ENCODE data around the gene LDB2.
"Not testable (repeated sequence)": the region's sequence is repeated elsewhere in the genome, so short reads cannot be mapped to it uniquely, and the experiment has no call there.

The LDB2 gene

GRCh38 chr4:16544869-16545268 is 353.6 kb downstream of the LDB2 start:
- no peak for DNase-seq (ENCODE audit: low spot score)

DNA sequence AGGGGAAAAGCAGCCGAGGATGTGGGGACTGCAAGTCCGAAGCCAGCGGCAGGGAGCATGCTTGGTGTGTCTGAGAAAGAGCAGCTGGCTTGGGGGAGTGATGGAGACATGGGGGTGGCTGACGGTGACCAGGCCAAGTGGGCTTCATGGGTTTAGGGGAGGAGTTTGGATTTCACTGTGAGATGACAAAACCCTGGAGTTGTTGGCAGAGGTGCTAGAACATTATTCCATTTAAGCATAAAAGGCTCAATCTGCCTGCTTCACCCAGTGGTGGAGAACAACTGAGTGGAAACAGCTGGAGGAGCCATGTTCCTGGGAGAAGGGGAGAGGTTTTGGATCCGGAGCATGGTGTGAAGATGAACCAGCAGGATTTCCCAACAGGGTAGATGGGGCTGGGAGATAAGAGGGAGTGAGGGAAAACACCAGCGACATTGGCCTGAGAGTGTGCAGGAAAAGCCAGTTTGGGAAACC is 354.2 kb downstream of the LDB2 start:
- no peak for DNase-seq (ENCODE audit: low spot score)

DNA sequence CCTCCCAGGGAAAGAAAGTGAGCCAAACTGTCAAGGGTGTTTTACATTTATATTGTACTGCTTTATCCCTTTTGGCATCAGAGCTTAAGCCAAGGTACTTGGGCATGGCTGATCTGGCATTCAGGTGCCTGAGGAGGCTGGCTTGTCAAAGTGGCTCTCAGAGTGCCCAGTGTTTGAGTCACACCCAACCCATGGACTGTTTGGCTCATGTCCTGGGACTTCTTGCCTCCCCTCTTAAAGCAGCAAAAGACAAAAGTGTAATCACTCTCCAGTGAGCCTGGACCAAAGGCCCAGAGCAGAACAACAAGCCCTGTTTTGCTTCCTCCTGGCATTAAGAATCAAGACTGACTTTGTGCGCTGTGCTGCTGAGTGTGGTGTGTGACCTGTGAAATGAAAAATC is 360.5 kb downstream of the LDB2 start:
- no peak for DNase-seq (ENCODE audit: low spot score)

GRCh38 chr4:16532240-16532970 is 366.0 kb downstream of the LDB2 start:
- DNase-seq (ENCODE audit: low spot score) = no peak

DNA sequence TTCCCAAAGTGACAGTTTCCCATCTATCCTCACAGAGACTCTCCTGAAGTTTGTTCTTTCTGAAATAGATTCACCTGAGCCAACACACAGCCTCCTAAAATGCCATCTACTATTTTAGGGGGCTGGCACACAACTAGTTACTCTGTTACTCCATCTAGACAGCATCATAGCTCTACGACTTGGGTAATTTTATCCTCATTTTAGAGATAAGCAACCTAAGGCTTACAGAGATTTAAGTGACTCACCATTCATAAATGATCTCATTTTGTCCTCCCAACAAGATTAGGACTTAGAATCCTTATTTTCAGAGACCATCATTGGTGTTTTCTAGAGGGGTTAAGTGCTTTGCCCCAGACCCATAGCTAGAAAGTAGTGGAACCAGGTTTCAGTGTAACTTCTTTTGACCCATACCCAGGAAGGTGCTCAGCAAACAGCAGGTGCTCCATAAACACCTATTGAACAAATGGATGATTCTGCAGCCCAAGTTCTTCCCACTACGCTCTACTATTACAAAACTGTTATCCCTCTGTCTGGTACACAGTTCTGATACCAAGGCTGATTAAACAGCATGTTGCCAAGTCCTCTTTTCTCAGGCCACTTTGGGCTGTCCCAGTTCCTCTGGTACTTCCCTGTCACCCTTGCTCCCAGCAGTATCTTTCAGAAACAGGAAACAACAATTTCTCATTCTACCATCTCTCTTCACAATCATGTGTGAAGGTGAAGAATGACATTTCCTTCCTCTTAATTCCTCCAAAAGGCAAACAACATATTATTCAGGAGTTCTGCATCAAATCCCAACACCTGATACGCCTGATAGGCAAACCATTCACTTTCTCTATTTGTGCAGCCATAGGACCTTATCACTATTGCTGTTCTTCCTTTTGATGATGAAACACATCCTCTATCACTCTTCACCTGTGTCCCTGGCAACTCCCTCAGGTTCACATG is 367.5 kb downstream of the LDB2 start:
- DNase-seq (ENCODE audit: low spot score) = no peak

DNA sequence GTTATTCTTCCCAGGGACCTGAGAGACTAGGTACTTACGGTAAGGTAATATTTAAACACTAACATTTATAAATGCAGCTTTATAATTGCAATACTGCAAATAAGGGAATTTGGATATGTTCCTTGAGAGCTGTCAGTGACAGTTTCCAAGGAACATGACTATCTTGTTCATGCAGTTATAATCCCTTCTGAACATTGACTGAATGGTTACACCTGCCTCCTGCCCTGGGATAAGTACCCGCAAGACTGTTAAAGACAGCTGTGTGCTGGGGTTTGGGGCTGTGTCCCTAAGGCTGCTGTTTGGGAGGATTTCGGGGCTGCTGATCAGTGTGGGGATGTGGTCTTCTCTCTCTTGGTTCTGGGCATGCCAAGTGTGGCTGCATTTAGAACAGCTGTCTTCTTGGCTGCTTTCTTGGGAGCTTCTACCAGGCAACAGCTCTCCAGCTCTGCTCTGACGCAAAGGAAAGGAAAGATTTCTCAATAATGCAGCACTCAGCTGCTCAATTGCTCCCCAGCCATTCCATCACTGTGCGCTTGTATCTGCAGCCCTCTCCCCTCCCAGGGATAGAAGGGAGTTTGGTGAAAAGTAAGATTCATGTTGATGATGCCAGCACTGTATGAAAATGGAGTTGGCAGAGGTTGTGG is 373.4 kb downstream of the LDB2 start:
- DNase-seq (ENCODE audit: low spot score) = no peak

GRCh38 chr4:16524406-16524805 is 374.0 kb downstream of the LDB2 start:
- no peak for DNase-seq (ENCODE audit: low spot score)

DNA sequence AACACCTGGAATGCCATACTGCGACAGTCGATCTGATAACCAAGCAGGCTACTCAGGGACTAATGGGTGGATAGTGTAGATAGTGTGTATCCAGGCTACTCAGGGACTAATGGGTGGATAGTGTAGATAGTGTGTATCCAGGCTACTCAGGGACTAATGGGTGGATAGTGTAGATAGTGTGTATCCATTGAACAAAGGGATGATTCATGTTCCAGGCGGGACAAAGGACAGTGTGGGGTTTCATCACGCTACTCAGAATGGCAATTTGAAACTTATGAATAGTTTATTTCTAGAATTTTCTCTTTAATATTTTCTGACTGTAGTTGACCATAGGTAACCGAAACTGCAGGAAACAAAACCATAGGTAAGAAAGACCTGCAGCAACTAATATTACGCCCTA is 374.9 kb downstream of the LDB2 start:
- not testable (repeated sequence) for DNase-seq (ENCODE audit: low spot score)

DNA sequence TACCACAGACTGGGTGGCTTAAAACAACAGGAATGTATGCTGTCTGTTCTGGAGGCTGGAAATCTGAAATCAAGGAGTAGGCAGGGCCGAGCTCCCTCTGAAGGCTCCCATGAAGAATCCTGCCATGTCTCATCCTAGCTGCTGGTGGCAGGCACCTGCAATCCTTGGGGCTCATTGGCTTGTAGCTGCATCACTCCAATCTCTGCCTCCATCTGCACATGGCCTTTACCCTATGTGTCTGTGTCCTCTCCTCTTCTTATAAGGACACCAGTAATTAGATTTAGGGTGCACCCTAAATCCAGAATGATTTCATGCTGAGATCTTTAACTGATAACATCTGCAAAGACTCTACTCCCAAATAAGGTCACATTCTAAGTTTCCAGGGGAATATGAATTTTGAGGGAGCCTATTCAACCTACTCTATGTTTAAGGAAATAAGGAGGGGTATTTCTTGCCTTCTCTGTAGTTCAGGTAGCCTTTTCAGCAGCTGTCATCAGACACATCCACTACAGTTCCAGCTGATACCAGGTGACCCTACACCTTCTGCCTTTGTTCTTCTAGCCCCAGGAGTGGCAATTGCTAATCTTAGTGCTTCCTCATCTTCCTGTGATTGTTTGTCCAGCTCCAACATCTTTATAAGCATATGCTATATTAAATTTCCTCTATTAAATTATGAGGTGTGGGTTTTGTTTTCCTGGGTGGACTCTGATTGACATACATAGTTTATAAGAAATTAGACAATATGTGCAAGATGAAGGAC is 377.1 kb downstream of the LDB2 start:
- DNase-seq (ENCODE audit: low spot score) = no peak

DNA sequence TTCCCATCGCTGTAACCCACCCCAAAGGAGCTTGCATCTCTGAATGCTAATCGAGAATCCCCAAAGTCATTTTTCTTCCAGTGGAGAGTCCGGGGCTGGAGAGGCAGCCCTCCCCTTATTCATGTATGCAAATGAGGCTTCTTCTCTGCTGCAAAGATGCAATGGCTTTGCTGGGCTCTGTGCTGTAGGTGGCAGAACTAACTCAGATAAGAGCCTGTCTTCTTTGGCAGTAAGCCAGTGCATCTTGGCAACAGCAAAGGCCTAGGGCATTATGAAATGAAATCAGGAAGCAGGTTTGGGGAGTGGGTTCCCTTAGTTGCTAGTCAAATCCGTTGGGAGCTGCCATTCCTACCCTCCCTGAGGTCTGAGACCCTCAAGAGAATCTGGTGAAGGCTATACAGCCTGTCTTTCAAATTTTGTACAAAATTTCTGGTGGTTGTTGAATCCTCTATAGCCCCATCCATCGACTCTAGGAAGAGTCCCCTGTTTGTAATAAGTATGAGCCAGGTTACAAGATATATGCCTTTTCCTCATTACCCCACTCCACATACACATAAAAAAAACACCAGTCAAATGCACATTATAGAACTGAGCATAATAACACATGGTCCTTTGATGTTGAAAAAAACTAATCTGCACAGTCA is 381.5 kb downstream of the LDB2 start:
- DNase-seq (ENCODE audit: low spot score) = no peak

- no peak for DNase-seq (ENCODE audit: low spot score)
These were observed 384.6 kb downstream of the LDB2 start for GRCh38 chr4:16513876-16514275.

DNA sequence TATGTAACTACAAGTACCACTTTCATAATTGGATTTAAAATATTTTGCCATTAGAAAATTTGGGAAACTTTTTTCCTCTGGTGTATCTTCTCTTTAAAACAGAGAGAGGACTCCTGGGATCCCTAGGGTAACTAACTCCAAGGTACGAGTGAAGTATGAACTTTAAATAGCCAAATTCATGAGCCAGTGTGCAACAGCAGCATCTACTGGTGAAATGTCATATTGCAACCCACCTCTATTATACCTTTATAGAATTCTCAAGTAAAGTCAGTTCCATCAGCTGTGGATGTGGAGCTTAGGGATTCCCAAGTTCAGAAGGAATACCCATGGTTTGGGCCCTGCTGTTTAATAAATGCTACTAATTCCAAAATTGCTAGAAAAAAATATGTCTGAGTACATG is 389.5 kb downstream of the LDB2 start:
- DNase-seq (ENCODE audit: low spot score) = no peak

DNA sequence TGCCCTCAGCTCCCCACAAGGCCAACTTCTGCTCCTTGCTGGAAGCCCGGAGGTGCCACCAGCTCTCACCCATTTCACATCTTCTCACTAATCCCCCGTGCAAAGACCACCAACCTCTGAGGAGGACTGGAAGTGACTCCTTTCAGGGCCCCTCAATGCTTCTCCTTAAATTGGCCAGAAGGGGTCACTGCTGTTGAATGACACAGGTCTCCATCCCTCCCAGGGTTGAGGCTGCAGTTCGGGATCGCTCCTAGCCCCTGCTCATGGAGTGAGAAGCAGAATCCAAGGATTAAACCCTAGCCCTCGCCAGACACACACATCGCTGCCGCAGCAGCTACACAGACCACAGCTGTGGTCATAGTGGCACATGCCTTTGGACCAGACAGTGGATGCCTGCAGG is 392.7 kb downstream of the LDB2 start:
- no peak for DNase-seq (ENCODE audit: low spot score)

GRCh38 chr4:16505267-16505666 is 393.2 kb downstream of the LDB2 start:
- DNase-seq (ENCODE audit: low spot score) = no peak

- DNase-seq (ENCODE audit: low spot score) = no peak
These were observed 394.9 kb downstream of the LDB2 start for GRCh38 chr4:16503421-16504100.

DNA sequence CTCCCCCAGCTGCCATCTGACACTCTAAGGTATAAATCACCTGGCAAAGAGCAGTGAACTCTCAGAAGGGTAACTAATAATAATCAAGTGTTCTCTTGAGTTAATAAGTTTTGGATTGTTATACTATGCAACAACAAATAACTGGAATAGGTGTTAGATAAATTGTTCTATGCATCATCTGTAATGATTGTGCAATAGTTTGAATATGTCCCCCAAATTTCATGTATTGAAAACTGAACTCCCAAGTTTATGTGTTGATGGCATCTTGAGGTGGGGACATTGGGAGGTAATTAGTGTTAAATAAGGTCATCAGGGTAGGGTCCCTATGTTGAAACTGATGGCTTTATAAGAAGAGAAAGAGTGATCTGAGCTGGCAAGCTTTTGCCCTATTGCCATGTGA is 399.5 kb downstream of the LDB2 start:
- DNase-seq (ENCODE audit: low spot score) = no peak

DNA sequence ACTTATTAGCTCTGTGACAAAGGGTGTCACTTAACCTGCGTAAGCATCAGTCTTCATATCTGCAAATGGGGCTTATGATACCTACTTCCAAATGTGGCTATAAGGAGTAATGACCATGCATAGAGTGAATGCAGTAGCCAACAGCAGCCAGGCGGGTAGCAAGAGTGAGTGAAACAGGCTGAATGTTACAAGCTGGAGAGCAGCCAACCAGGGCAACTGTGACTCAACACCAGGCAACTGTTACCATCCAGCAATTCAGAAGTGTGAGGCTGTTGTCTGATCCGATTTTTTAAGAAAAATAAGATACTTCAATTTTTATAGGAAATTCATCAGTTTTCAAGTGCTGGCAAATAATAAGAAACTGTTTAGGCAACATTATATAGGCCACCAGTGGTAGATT is 401.9 kb downstream of the LDB2 start:
- DNase-seq (ENCODE audit: low spot score) = no peak

DNA sequence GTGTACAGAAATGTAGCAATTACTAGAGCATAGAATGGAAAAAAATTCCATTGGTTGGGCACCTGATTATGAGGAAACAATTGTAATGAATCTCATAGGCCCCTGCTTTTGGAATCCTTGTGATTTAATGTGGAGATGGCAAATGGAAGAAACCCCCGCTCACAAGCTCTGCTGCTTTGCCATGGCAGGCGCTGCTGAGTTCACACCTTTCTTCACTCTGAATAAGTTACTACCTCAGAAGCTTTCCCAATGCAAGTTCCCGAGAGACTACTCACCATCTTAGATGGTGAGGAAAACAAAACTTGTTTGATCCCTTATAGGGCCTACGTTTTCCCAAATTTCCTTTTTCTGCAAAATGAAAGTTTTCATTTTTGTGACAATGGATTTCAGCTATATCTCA is 405.6 kb downstream of the LDB2 start:
- no peak for DNase-seq (ENCODE audit: low spot score)

- DNase-seq (ENCODE audit: low spot score) = no peak
These were observed 409.2 kb downstream of the LDB2 start for GRCh38 chr4:16489226-16489625.

GRCh38 chr4:16488084-16488483 is 410.4 kb downstream of the LDB2 start:
- no peak for DNase-seq (ENCODE audit: low spot score)

GRCh38 chr4:16484711-16485110 is 413.7 kb downstream of the LDB2 start:
- no peak for DNase-seq (ENCODE audit: low spot score)
